ENCODE results near the gene RAP1GAP2.

Gene RAP1GAP2

GRCh38 chr17:2946144-2946543 lies 149.9 kb downstream of the RAP1GAP2 start:
- in situ Hi-C loops (cut with HindIII; ENCODE audit: low sequenced_read_pairs): no loop called here
- no peak overlapping the region for H3K4me3 ChIP-seq (ENCODE audit: low read depth, low read length)
- TF ChIP-seq CTCF (IDR thresholded peaks at IDR 0.05; ENCODE audit: low read depth, low read length, missing control alignments): no peak
- DNase-seq (ENCODE audit: low read depth): no peak

- DNase-seq (ENCODE audit: low read depth): no peak
- no peak overlapping the region for H3K4me3 ChIP-seq (ENCODE audit: low read depth, low read length)
- in situ Hi-C loops (cut with HindIII; ENCODE audit: low sequenced_read_pairs): no loop called here
- no peak for TF ChIP-seq CTCF (IDR thresholded peaks at IDR 0.05; ENCODE audit: low read depth, low read length, missing control alignments)
Measured at GRCh38 chr17:2947588-2947950, 151.3 kb downstream of the RAP1GAP2 start.

GRCh38 chr17:2947996-2948550 lies 151.8 kb downstream of the RAP1GAP2 start:
- in situ Hi-C loops (cut with HindIII; ENCODE audit: low sequenced_read_pairs): no loop called here
- no peak for DNase-seq (ENCODE audit: low read depth)
- no peak overlapping the region for H3K4me3 ChIP-seq (ENCODE audit: low read depth, low read length)
- no peak for TF ChIP-seq CTCF (IDR thresholded peaks at IDR 0.05; ENCODE audit: low read depth, low read length, missing control alignments)

- DNase-seq (ENCODE audit: low read depth): no peak
- in situ Hi-C loops (cut with HindIII; ENCODE audit: low sequenced_read_pairs): no loop called here
- TF ChIP-seq CTCF (IDR thresholded peaks at IDR 0.05; ENCODE audit: low read depth, low read length, missing control alignments): no peak
- H3K4me3 ChIP-seq (ENCODE audit: low read depth, low read length): no peak overlapping the region
Measured at GRCh38 chr17:2948721-2949468, 152.7 kb downstream of the RAP1GAP2 start.

GRCh38 chr17:2949469-2950044 lies 153.3 kb downstream of the RAP1GAP2 start:
- H3K4me3 ChIP-seq (ENCODE audit: low read depth, low read length): no peak overlapping the region
- in situ Hi-C loops (cut with HindIII; ENCODE audit: low sequenced_read_pairs): no loop called here
- no peak for TF ChIP-seq CTCF (IDR thresholded peaks at IDR 0.05; ENCODE audit: low read depth, low read length, missing control alignments)
- no peak for DNase-seq (ENCODE audit: low read depth)

GRCh38 chr17:2950846-2951245 lies 154.6 kb downstream of the RAP1GAP2 start:
- no peak for TF ChIP-seq CTCF (IDR thresholded peaks at IDR 0.05; ENCODE audit: low read depth, low read length, missing control alignments)
- in situ Hi-C loops (cut with HindIII; ENCODE audit: low sequenced_read_pairs): no loop called here
- DNase-seq (ENCODE audit: low read depth): no peak
- H3K4me3 ChIP-seq (ENCODE audit: low read depth, low read length): no peak overlapping the region
